ENCODE results near the gene ZBBX. TPM values are rescaled to one million over a fixed set of nuclear protein-coding genes. Genes with fewer than 3 reads are reported as not detected.
A peak's percentile ranks its signal among the peaks of the same experiment; 100 is the strongest.

ZBBX gene
- total RNA-seq, 8 experiments from 2014 or later = 0.10 to 32.7 (median 3.5) TPM

DNA sequence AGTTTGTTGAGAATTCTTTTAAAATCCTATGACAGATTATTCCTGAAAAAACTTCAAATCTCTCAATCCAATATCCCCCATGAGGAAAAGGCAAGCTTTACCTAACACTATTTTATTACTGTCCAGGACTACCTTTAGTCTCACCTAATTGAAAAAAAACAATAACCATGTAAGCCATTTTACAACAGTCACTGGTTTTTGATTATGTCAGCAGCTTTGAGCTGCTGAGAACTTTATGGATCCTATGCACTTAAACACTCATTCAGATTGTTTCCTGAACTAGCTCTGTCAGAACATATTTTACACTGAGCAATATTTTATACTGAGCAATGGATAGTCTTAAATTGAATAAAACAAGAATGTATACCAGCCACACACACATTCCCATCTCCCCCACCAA, 79.9 kb downstream of the ZBBX start:
- Histone ChIP-seq H3K27ac (no peak overlapping the region), H3K4me3 (no peak overlapping the region), H3K4me1 (replicated peaks in 1 of 2) (no peaks in the 10 kb centered on the region)
- no peak for ATAC-seq (replicated peaks in 6 of 8)
- in situ Hi-C loops (cut with MboI; ENCODE audit: low pct_unique_long_range_greater_than_20kb in 2 of 9, low sequenced_read_pairs in 9 of 9, unreplicated experiment in 9 of 9) = no loop called here

DNA sequence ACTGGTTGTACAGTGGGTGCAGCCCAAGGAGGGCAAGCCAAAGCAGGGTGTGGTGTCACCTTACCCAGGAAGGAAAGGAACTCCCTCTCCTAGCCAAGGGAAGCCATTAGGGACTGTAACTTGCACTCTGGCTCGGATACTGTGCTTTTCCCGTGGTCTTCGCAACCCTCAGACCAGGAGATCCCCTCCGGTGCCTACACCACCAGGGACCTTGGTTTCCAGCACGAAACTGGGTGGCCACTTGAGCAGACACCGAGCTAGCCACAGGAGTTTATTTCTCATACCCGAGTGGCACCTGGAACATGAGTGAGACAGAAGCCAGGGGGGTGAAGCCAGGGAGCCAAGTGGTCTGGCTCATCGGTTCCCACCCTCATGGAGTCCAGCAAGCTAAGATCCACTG, 90.7 kb downstream of the ZBBX start:
- no peak for ATAC-seq (replicated peaks in 6 of 8)
- in situ Hi-C loops (cut with MboI; ENCODE audit: low pct_unique_long_range_greater_than_20kb in 2 of 9, low sequenced_read_pairs in 9 of 9, unreplicated experiment in 9 of 9) = no loop called here
- Histone ChIP-seq H3K4me3 (no peak overlapping the region), H3K27ac (no peak overlapping the region), H3K4me1 (replicated peaks in 1 of 2) (no peaks in the 10 kb centered on the region)
- 0 to 100% (median 83%) methylated on average over 1 to 5 of the region's 8 CpGs; no CpG with 5 or more reads in 5 of the 10 experiments for WGBS, 10 experiments

DNA sequence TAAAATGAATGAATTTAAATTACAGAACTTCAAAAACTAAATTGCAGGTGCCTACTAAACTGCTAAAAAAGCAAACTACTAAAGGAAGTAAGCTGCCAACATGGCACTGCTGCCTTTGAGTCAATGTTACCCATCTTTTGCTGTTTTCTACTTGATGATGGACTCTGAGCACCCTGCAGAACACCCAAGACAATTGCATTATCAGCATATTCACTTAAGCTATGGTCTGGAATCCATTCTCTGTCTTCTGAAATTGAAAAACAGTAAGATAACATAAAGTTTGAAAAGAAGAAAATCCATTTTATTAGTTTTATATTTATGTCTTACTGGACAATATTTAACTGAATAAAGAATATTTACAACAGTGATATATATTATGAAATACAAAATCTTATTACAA, 91.4 kb downstream of the ZBBX start:
- ATAC-seq (replicated peaks in 6 of 8) = no peak
- H3K4me3 ChIP-seq = no peak overlapping the region
- no peaks in the 10 kb centered on the region for H3K4me1 ChIP-seq (replicated peaks in 1 of 2)
- in situ Hi-C loops (cut with MboI; ENCODE audit: low pct_unique_long_range_greater_than_20kb in 2 of 9, low sequenced_read_pairs in 9 of 9, unreplicated experiment in 9 of 9) = no loop called here
- H3K27ac ChIP-seq = no peak overlapping the region

DNA sequence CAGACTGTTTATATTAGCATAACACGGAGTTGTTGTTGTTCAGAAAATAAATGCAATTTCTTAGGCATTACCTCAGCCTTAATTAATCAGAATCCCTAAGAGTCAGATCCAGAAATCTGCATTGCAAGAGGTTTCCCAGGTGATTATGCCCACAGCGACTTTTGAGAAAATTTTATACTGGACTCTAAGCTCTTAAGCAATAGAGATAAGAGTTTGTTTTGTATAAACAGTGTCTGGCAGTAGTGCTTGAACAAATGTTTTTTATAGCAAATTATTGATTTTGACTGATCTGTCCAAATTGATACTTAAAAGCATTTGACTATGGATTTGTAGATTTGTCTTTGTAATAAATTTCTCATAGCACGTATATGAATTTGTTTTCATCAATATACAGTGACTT, 92.8 kb downstream of the ZBBX start:
- in situ Hi-C loops (cut with MboI; ENCODE audit: low pct_unique_long_range_greater_than_20kb in 2 of 9, low sequenced_read_pairs in 9 of 9, unreplicated experiment in 9 of 9) = no loop called here
- peak in 1 of 8 experiments; percentile 43 for ATAC-seq (replicated peaks in 6 of 8)
- Histone ChIP-seq H3K27ac (no peak overlapping the region), H3K4me3 (no peak overlapping the region), H3K4me1 (replicated peaks in 1 of 2) (no peaks in the 10 kb centered on the region)
- 0 to 94% (median 81%) methylated on average over 1 to 3 of the region's 3 CpGs for WGBS, 10 experiments

DNA sequence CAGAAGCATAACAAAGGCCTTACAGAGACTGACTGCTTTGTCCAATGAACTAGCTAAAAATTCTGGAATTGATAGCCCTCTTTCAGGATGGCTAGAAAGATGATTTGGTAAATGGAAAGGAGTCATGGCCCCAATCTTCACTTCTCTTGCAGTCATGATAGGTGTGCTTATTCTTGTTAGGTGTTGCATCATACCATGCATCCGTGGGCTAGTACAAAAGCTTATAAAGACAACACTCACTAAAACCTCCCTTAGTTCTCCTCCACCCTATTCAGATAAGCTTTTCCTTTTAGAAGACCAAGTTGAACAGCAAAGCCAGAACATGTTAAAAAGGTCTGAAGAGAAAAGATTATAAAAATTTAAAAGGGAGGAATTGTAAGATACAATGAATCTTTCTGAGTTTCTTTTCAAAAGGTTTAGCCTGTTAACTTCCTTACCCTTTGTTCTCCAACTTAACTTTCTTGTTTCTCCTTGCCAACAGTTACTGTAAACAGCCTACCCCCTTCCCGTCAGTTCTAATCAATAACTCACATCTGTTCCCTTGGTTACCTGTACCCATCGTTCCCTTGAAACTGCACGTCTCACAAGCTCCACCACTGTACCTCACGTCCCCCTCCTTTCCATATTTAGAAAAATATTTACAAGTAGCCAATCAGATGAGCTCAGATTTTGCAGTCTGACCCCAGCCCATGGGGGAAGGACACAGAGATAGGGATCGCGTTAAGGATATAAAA, 105.8 kb downstream of the ZBBX start:
- in situ Hi-C loops (cut with MboI; ENCODE audit: low pct_unique_long_range_greater_than_20kb in 2 of 9, low sequenced_read_pairs in 9 of 9, unreplicated experiment in 9 of 9) = no loop called here
- 10 to 100% (median 77%) methylated on average over 2 to 7 of the region's 7 CpGs for WGBS, 10 experiments
- Histone ChIP-seq H3K27ac (no peak overlapping the region), H3K4me1 (replicated peaks in 1 of 2) (no peaks in the 10 kb centered on the region), H3K4me3 (no peak overlapping the region)
- ATAC-seq (replicated peaks in 6 of 8) = no peak

DNA sequence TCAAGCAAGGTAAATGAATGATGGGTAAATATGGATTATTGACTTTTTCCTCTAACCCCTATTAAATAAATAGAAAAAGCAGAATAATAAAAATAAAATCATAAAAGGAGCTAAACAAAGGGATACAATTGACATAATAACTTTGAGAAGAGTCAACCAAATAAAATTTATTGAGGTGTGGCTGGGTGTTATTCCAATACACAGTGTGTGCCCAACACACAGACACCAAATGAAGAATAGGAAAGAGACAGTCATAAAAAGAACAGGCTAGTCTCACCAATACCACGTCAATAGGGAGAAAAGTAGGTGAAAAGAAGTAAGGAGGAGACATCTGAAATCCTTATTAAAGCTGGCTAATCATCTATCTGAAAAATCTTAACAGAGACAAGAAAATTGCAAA, 127.1 kb downstream of the ZBBX start:
- Histone ChIP-seq H3K4me1 (replicated peaks in 1 of 2) (no peaks in the 10 kb centered on the region), H3K27ac (no peak overlapping the region), H3K4me3 (no peak overlapping the region)
- no peak for ATAC-seq (replicated peaks in 6 of 8)
- WGBS, 10 experiments = 0 to 80% (median 30%) methylated on average over 1 of the region's 1 CpG; no CpG with 5 or more reads in 2 of the 10 experiments
- in situ Hi-C loops (cut with MboI; ENCODE audit: low pct_unique_long_range_greater_than_20kb in 2 of 9, low sequenced_read_pairs in 9 of 9, unreplicated experiment in 9 of 9) = no loop called here

DNA sequence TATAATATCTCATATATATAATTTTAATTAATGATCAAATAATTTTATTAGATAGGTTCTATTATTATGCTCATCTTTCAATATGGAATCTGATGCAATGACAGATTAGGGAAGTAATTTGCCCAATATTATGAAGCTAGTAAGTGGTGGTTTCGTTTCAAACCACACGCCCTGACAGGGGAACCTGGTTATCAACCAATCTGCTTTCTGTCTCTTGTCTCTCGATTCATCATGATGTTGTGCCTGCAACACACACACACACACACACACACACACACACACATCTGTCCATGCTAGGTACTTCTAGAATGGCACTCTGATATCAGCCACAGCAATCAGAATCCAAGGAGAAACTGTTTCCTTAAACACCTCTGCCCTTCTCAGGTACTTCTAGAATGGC, 128.4 kb downstream of the ZBBX start:
- no peak for ATAC-seq (replicated peaks in 6 of 8)
- Histone ChIP-seq H3K27ac (no peak overlapping the region), H3K4me1 (replicated peaks in 1 of 2) (no peaks in the 10 kb centered on the region), H3K4me3 (no peak overlapping the region)
- in situ Hi-C loops (cut with MboI; ENCODE audit: low pct_unique_long_range_greater_than_20kb in 2 of 9, low sequenced_read_pairs in 9 of 9, unreplicated experiment in 9 of 9) = no loop called here
- 25 to 94% (median 62%) methylated on average over 2 to 3 of the region's 3 CpGs; no CpG with 5 or more reads in 3 of the 10 experiments for WGBS, 10 experiments

DNA sequence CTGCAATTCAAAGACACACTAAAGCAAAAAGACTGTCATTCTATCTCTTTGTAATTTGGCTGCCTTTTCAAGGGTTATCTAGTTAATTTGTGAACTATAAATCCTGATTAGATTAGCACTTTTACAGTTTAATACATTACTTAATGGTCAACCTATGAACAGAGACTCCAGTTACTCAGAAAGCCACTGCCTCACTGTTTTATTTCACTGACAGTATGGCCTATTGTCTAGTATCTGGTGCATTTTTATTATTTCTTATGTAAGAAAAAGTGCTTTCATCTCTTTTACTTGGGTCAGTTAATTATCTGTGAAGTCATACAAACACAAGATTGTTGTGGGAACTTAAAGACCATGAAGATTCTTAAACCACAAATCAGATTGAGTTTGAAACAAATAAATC, 133.8 kb downstream of the ZBBX start:
- no peak overlapping the region for H3K27ac ChIP-seq
- no peak for ATAC-seq (replicated peaks in 6 of 8)

DNA sequence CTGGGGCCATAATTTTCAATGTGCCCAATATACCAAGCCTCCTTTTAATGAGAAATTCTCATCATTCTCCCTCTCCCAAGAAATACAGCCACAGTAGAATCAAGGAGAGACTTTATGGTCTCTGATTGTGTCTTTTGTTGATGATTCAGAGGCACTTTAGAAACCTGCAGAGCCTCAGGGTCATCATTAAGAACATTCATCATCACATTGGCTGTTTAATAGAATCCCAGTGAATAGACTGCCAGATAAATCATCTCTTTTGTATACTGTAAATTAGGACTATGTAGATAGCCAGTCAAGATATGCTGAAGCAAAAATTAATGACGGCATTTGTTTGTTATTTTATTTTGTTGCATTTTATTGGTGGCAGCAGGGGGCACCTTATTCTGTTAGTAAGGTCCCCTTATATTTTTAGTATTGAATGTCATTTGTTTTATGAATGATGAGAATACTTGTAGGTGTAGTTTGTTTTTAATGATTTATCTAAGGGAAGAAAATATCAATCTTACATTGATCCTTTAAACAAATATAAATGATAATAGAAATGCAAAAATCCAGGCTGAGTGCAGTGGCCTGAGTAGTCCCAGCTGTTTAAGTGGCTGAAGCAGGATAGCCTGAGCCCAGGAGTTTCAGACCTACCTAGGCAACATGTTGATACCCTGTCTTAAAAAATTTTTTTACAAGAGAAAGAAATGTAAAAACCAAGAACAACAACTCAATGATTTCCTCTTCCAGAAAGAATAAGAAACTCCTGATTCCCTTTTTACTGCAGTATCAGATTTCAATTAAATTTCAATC, 138.8 kb downstream of the ZBBX start:
- H3K27ac ChIP-seq = no peak overlapping the region
- 38 to 100% (median 71%) methylated on average over 1 of the region's 1 CpG; no CpG with 5 or more reads in 3 of the 10 experiments for WGBS, 10 experiments
- ATAC-seq (replicated peaks in 6 of 8) = peak in 5 of 8 experiments; percentile 60 to 86 (median 83)

More for the DNA sequence above, 133.8 kb downstream of the ZBBX start:
- H3K4me3 ChIP-seq = no peak overlapping the region
- in situ Hi-C loops (cut with MboI; ENCODE audit: low pct_unique_long_range_greater_than_20kb in 2 of 9, low sequenced_read_pairs in 9 of 9, unreplicated experiment in 9 of 9) = no loop called here
- H3K4me1 ChIP-seq (replicated peaks in 1 of 2) = peaks cover 0 to 12% of the 10 kb centered on the region in 2 donors

DNA sequence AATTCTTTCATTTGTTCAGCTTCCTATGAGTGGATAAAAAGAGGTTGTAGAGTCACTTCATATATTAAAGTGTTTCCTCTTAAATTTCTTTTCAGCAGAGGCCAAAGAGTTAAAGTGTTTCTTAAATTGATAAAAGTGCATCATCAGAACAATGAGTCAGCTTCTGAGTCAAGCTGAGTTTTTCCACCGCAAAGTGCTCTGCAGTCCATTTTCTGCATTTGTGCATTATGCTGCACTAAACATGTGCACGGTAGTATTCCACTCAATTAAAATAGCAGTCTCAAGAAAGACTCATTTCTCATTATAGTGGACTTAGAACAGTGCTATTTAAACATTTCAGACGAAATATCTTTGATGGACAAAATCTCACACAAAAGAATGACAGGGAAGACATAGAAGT, 152.0 kb downstream of the ZBBX start:
- peak in 5 of 8 experiments; percentile 38 to 90 (median 69) for ATAC-seq (replicated peaks in 6 of 8)
- no peak overlapping the region for H3K27ac ChIP-seq
- in situ Hi-C loops (cut with MboI; ENCODE audit: low pct_unique_long_range_greater_than_20kb in 2 of 9, low sequenced_read_pairs in 9 of 9, unreplicated experiment in 9 of 9) = no loop called here
- no peaks in the 10 kb centered on the region for H3K4me1 ChIP-seq (replicated peaks in 1 of 2)
- H3K4me3 ChIP-seq = no peak overlapping the region
- WGBS, 10 experiments = 0 to 69% (median 20%) methylated on average over 1 to 3 of the region's 3 CpGs

More for the DNA sequence above, 138.8 kb downstream of the ZBBX start:
- in situ Hi-C loops (cut with MboI; ENCODE audit: low pct_unique_long_range_greater_than_20kb in 2 of 9, low sequenced_read_pairs in 9 of 9, unreplicated experiment in 9 of 9) = no loop called here
- peaks cover 0 to 23% of the 10 kb centered on the region in 2 donors for H3K4me1 ChIP-seq (replicated peaks in 1 of 2)
- no peak overlapping the region for H3K4me3 ChIP-seq

DNA sequence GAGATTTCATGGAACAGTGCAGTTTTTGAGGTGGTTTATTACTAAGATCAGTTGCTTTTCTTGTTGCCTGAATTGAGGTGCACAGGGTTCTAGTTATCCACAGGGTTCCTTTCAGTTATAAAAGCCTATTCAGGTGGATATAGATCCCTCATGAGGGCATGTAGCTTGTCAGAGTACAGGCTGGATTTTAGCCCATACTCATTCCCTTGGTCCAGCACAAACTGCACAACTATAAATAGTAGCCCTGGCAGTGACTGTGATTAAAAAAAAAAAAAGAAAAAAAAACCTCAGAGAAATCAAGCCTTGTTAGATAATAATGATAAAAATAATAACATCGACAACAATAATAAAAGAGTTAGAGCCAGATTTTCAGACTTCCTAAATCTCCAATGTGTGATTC, 154.3 kb downstream of the ZBBX start:
- Histone ChIP-seq H3K4me3 (no peak overlapping the region), H3K27ac (no peak overlapping the region), H3K4me1 (replicated peaks in 1 of 2) (no peaks in the 10 kb centered on the region)
- in situ Hi-C loops (cut with MboI; ENCODE audit: low pct_unique_long_range_greater_than_20kb in 2 of 9, low sequenced_read_pairs in 9 of 9, unreplicated experiment in 9 of 9) = no loop called here
- no peak for ATAC-seq (replicated peaks in 6 of 8)
- WGBS, 10 experiments = 8 to 100% (median 92%) methylated on average over 1 of the region's 1 CpG; no CpG with 5 or more reads in 3 of the 10 experiments

DNA sequence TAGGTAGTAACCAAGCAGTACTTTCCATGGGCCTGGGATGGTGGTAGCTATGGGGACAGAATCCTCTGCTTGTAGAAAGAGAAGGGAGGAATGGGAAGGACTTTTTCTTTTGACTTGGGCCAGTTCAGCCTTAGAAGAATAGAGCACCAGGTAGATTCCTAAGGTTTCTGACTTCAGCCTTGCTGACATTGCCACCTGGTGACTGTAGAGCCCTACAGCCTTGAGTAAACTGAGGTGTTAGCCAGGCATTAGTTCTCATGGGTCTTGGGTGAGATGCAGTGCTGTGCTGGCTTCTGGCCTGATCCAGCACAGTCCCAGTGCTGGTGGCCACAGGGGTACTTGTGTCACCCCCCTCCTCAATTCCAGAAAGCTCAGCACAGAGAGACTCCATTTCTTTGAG, 171.1 kb downstream of the ZBBX start:
- no peak for ATAC-seq (replicated peaks in 6 of 8)
- H3K27ac ChIP-seq = no peak overlapping the region
- no peaks in the 10 kb centered on the region for H3K4me1 ChIP-seq (replicated peaks in 1 of 2)
- no peak overlapping the region for H3K4me3 ChIP-seq
- in situ Hi-C loops (cut with MboI; ENCODE audit: low pct_unique_long_range_greater_than_20kb in 2 of 9, low sequenced_read_pairs in 9 of 9, unreplicated experiment in 9 of 9) = no loop called here

DNA sequence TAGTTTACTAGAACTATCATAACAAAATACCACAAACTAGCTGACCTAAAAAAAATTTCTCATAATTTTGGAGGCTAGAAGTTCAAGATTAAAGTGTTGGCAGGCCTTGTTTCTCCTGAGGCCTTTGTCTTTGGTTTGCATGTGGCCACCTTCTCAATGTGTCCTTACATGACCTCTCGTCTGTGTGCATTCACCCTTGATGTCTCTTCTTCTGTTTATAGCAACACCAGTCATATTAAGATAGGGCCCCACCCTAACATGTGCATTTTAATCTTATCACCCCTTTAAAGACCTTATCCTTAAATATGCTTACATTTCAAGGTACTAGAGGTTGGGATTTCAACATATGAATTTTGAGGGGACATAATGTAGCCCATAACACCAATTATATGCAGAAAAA, 177.0 kb downstream of the ZBBX start:
- 0 to 78% (median 51%) methylated on average over 1 of the region's 1 CpG; no CpG with 5 or more reads in 4 of the 10 experiments for WGBS, 10 experiments

More for the DNA sequence above, 177.0 kb downstream of the ZBBX start:
- Histone ChIP-seq H3K4me1 (replicated peaks in 1 of 2) (peaks cover 0 to 2% of the 10 kb centered on the region in 2 donors), H3K4me3 (no peak overlapping the region), H3K27ac (no peak overlapping the region)
- peak in 1 of 8 experiments; percentile 36 for ATAC-seq (replicated peaks in 6 of 8)
- in situ Hi-C loops (cut with MboI; ENCODE audit: low pct_unique_long_range_greater_than_20kb in 2 of 9, low sequenced_read_pairs in 9 of 9, unreplicated experiment in 9 of 9) = no loop called here

All from motor neuron (in vitro differentiated cells).